A673 (cell line): ENCODE data around the gene SLC47A1.
"Not testable (repeated sequence)": the region's sequence is repeated elsewhere in the genome, so short reads cannot be mapped to it uniquely, and the experiment has no call there.

ENCODE experiments used
- CTCF ChIP-seq: fragments of 300-800, 200-600 bp; sonication (generic); conservative IDR thresholded peaks from 2 replicates; pipeline ENCODE4 v1.5.1; 2017; ENCODE audit warnings: low read depth, mild to moderate bottlenecking, antibody characterized with exemption, low read length, moderate library complexity, mixed read lengths
- EZH2 ChIP-seq: fragments of 200-600 bp; sonication (generic); IDR thresholded peaks from 2 replicates; pipeline ENCODE4 v1.6.1; 2017; ENCODE audit warnings: borderline replicate concordance, low read depth, mild to moderate bottlenecking, mixed read lengths, antibody characterized with exemption, low read length; ENCODE audit not compliant: poor library complexity, severe bottlenecking

DNA sequence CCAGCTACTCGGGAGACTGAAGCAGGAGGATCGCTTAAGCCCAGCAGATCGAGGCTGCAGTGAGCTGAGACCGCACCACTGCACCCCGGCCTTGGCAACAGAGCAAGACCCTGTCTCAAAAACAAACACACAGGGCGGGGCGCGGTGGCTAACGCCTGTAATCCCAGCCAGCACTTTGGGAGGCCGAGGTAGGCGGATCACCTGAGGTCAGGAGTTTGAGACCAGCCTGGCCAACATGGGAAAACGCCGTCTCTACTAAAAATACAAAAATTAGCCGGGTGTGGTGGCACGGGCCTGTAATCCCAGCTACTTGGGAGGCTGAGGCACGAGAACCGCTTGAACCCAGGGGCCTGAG lies 46.9 kb downstream of the SLC47A1 start:
- TF ChIP-seq CTCF, EZH2: not testable (repeated sequence)
